Thoracic aorta (tissue), 2 donors: ENCODE data around the gene SNCB. TPM values are rescaled to one million over a fixed set of nuclear protein-coding genes. Genes with fewer than 3 reads are reported as not detected.
"Not testable (repeated sequence)": the region's sequence is repeated elsewhere in the genome, so short reads cannot be mapped to it uniquely, and the experiment has no call there.

Source experiments
- ATAC-seq: fragments of 150-250 bp; one replicate; pipeline ENCODE4 v1.8.0; 2017; ENCODE audit warnings: low read depth; ENCODE audit not compliant: insufficient number of reproducible peaks, low FRiP score
- DNase-seq: peaks from one replicate; pipeline ENCODE4 v3.0.0-alpha.2; 2020; ENCODE audit warnings: low spot score
- H3K27ac ChIP-seq, 2 donors: fragments of 200-600 bp; sonication (generic); 1 replicate in 1 of 2; 2 replicates in 1 of 2; pipeline ENCODE4 v1.5.1; 2016; ENCODE audit warnings: mild to moderate bottlenecking in 2 of 2, moderate library complexity in 2 of 2
- H3K27me3 ChIP-seq: fragments of 200-600 bp; sonication (generic); replicated peaks from 2 replicates; pipeline ENCODE4 v1.6.0; 2016; ENCODE audit warnings: mild to moderate bottlenecking; ENCODE audit not compliant: insufficient read depth
- H3K36me3 ChIP-seq: fragments of 200-600 bp; sonication (generic); one replicate; pipeline ENCODE4 v1.5.1; 2016
- H3K4me1 ChIP-seq, 2 donors: fragments of 200-600 bp; sonication (generic); 1 replicate in 1 of 2; 2 replicates in 1 of 2; pipeline versions ENCODE4 v1.5.1 to v1.6.0; 2016; ENCODE audit warnings: low read depth in 2 of 2, mild to moderate bottlenecking in 1 of 2; ENCODE audit not compliant: control insufficient read depth in 1 of 2
- H3K4me3 ChIP-seq: fragments of 200-600 bp; sonication (generic); 2 replicates; pipeline ENCODE4 v1.5.1; 2016; ENCODE audit warnings: mild to moderate bottlenecking
- H3K9me3 ChIP-seq: fragments of 200-600 bp; sonication (generic); 2 replicates; pipeline ENCODE4 v1.5.1; 2016
- CTCF ChIP-seq: fragments of 200-600 bp; sonication (generic); IDR thresholded peaks from one replicate; pipeline ENCODE4 v1.5.1; 2019; ENCODE audit warnings: antibody characterized with exemption
- total RNA-seq, 2 donors: library from RNA; depleted of rRNA; stranded (reverse); fragments of >200 nt; gene quantifications; one replicate each; pipeline versions ENCODE4 v1.1.0 to v1.2.3, GENCODE V29; 2016

SNCB gene
- total RNA-seq, 2 donors from 2014 or later, result not detected

GRCh38 chr5:176592573-176592972, 37.8 kb downstream of the SNCB start:
- no peak for DNase-seq
- Histone ChIP-seq H3K9me3 (no peaks in the 10 kb centered on the region), H3K4me3 (no peak overlapping the region), H3K36me3 (no peaks in the 10 kb centered on the region), H3K4me1 (peaks cover 0 to 4% of the 10 kb centered on the region in 2 donors), H3K27ac (no peak overlapping the region), H3K27me3 (no peaks in the 10 kb centered on the region)
- no peak for ATAC-seq
- no peak for TF ChIP-seq CTCF

- not testable (repeated sequence) for H3K27ac ChIP-seq, DNase-seq, H3K4me3 ChIP-seq, H3K36me3 ChIP-seq, H3K4me1 ChIP-seq, H3K27me3 ChIP-seq, H3K9me3 ChIP-seq, ATAC-seq
Observed at GRCh38 chr5:176591667-176592066, 38.7 kb downstream of the SNCB start.

GRCh38 chr5:176590035-176590717, 40.2 kb downstream of the SNCB start:
- ATAC-seq (no peak), DNase-seq (no peak)
- H3K9me3 ChIP-seq, result peaks cover 4% of the 10 kb centered on the region
- H3K27ac ChIP-seq, result no peak overlapping the region
- no peak for TF ChIP-seq CTCF
- no peaks in the 10 kb centered on the region for H3K4me1 ChIP-seq
- H3K4me3 ChIP-seq, result no peak overlapping the region
- no peaks in the 10 kb centered on the region for H3K27me3 ChIP-seq
- no peaks in the 10 kb centered on the region for H3K36me3 ChIP-seq

- Histone ChIP-seq H3K27me3 (no peaks in the 10 kb centered on the region), H3K4me1 (no peaks in the 10 kb centered on the region), H3K9me3 (peaks cover 9% of the 10 kb centered on the region), H3K36me3 (no peaks in the 10 kb centered on the region), H3K27ac (no peak overlapping the region), H3K4me3 (no peak overlapping the region)
- TF ChIP-seq CTCF, result no peak
- no peak for DNase-seq
- ATAC-seq, result no peak
Observed at GRCh38 chr5:176589039-176589769, 41.1 kb downstream of the SNCB start.

- no peaks in the 10 kb centered on the region for H3K27me3 ChIP-seq
- TF ChIP-seq CTCF, result no peak
- ATAC-seq (no peak), DNase-seq (no peak)
- H3K36me3 ChIP-seq, result no peaks in the 10 kb centered on the region
- no peak overlapping the region for H3K27ac ChIP-seq
- H3K4me1 ChIP-seq, result no peaks in the 10 kb centered on the region
- H3K4me3 ChIP-seq, result no peak overlapping the region
- peaks cover 9% of the 10 kb centered on the region for H3K9me3 ChIP-seq
Observed at GRCh38 chr5:176588297-176588696, 42.0 kb downstream of the SNCB start.
